H9 (cell line): Measurements from ENCODE around the gene NEURL3. TPM values are rescaled to one million over a fixed set of nuclear protein-coding genes. Genes with fewer than 3 reads are reported as not detected.

Experiments
- DNase-seq: peaks from one replicate; pipeline ENCODE4 v3.0.0-alpha.2; 2017
- H2AFZ ChIP-seq: one replicate; pipeline ENCODE4 v1.6.1; 2013; ENCODE audit warnings: mild to moderate bottlenecking, low read length, control low read depth, moderate library complexity
- H2AK5ac ChIP-seq: 2 replicates; pipeline ENCODE4 v1.6.1; 2013; ENCODE audit warnings: low read length, control low read depth, mixed read lengths; ENCODE audit not compliant: insufficient read length
- H2BK120ac ChIP-seq: one replicate; pipeline ENCODE4 v1.6.1; 2013; ENCODE audit warnings: low read depth, mild to moderate bottlenecking, low read length, control low read depth, inconsistent platforms; ENCODE audit not compliant: poor library complexity, severe bottlenecking
- H2BK12ac ChIP-seq: 2 replicates; pipeline ENCODE4 v1.6.1; 2013; ENCODE audit warnings: low read length, control low read depth, mixed read lengths, low read depth; ENCODE audit not compliant: insufficient read length
- H2BK15ac ChIP-seq: 2 replicates; pipeline ENCODE4 v1.6.1; 2013; ENCODE audit warnings: low read depth, low read length, control low read depth
- H2BK20ac ChIP-seq: one replicate; pipeline ENCODE4 v1.6.1; 2013; ENCODE audit warnings: low read depth, mild to moderate bottlenecking, low read length, control low read depth, inconsistent platforms; ENCODE audit not compliant: poor library complexity, severe bottlenecking
- H2BK5ac ChIP-seq: 2 replicates; pipeline ENCODE4 v1.6.1; 2013; ENCODE audit warnings: low read length, control low read depth, mixed read lengths; ENCODE audit not compliant: insufficient read length
- H3K14ac ChIP-seq: 2 replicates; pipeline ENCODE4 v1.6.1; 2013; ENCODE audit warnings: low read length, control low read depth; ENCODE audit not compliant: insufficient read depth
- H3K18ac ChIP-seq: 2 replicates; pipeline ENCODE4 v1.6.1; 2013; ENCODE audit warnings: low read depth, mild to moderate bottlenecking, mixed read lengths, low read length, control low read depth; ENCODE audit not compliant: insufficient read length
- H3K23ac ChIP-seq: 2 replicates; pipeline ENCODE4 v1.6.1; 2013; ENCODE audit warnings: low read length, control low read depth, mixed read lengths, low read depth; ENCODE audit not compliant: insufficient read length
- H3K23me2 ChIP-seq: 2 replicates; pipeline ENCODE4 v1.6.1; 2013; ENCODE audit warnings: low read depth, mild to moderate bottlenecking, mixed read lengths, low read length, control low read depth; ENCODE audit not compliant: insufficient read length, poor library complexity, severe bottlenecking
- H3K27ac ChIP-seq: 2 replicates; pipeline ENCODE4 v1.5.1; 2013; ENCODE audit warnings: low read length, control low read depth, mixed read lengths, low read depth; ENCODE audit not compliant: insufficient read length
- H3K27me3 ChIP-seq: 2 replicates; pipeline ENCODE4 v1.6.1; 2013; ENCODE audit warnings: low read length, control low read depth, inconsistent platforms; ENCODE audit not compliant: insufficient read depth
- H3K4ac ChIP-seq: 2 replicates; pipeline ENCODE4 v1.6.1; 2013; ENCODE audit warnings: low read depth, mild to moderate bottlenecking, control low read depth, inconsistent platforms, low read length, moderate library complexity
- H3K4me1 ChIP-seq: 2 replicates; pipeline ENCODE4 v1.6.1; 2013; ENCODE audit warnings: low read length, control low read depth, inconsistent platforms; ENCODE audit not compliant: insufficient read depth
- H3K4me2 ChIP-seq: 2 replicates; pipeline ENCODE4 v1.6.1; 2013; ENCODE audit warnings: low read length, control low read depth, mixed read lengths; ENCODE audit not compliant: insufficient read length, insufficient read depth
- H3K56ac ChIP-seq: 2 replicates; pipeline ENCODE4 v1.6.1; 2013; ENCODE audit warnings: low read depth, mild to moderate bottlenecking, mixed read lengths, low read length, control low read depth; ENCODE audit not compliant: insufficient read length
- H3K79me1 ChIP-seq: 2 replicates; pipeline ENCODE4 v1.6.1; 2013; ENCODE audit warnings: low read depth, mild to moderate bottlenecking, moderate library complexity, low read length, control low read depth, inconsistent platforms; ENCODE audit not compliant: insufficient read depth, poor library complexity, severe bottlenecking
- H3K79me2 ChIP-seq: 2 replicates; pipeline ENCODE4 v1.6.1; 2013; ENCODE audit warnings: low read length, control low read depth, inconsistent platforms; ENCODE audit not compliant: insufficient read depth
- H3K9ac ChIP-seq: 2 replicates; pipeline ENCODE4 v1.6.1; 2013; ENCODE audit warnings: low read length, control low read depth, mixed read lengths; ENCODE audit not compliant: insufficient read length; ENCODE audit errors: extremely low read depth
- H3K9me3 ChIP-seq: one replicate; pipeline ENCODE4 v1.6.1; 2013; ENCODE audit warnings: low read depth, low read length, inconsistent platforms; ENCODE audit not compliant: control insufficient read depth
- H3T11ph ChIP-seq: one replicate; pipeline ENCODE4 v1.6.1; 2013; ENCODE audit warnings: mild to moderate bottlenecking, low read length, control low read depth, inconsistent platforms
- H4K20me1 ChIP-seq: one replicate; pipeline ENCODE4 v1.6.1; 2013; ENCODE audit not compliant: control insufficient read depth, insufficient read length, insufficient read depth
- H4K5ac ChIP-seq: 2 replicates; pipeline ENCODE4 v1.6.1; 2013; ENCODE audit warnings: low read depth, mild to moderate bottlenecking, mixed read lengths, low read length, control low read depth; ENCODE audit not compliant: insufficient read length
- H4K8ac ChIP-seq: replicated peaks from 2 replicates; pipeline ENCODE4 v1.6.1; 2013; ENCODE audit warnings: low read length, control low read depth, mixed read lengths, low read depth; ENCODE audit not compliant: insufficient read length
- H4K91ac ChIP-seq: 2 replicates; pipeline ENCODE4 v1.6.1; 2013; ENCODE audit warnings: low read depth, mild to moderate bottlenecking, moderate library complexity, mixed read lengths, low read length, control low read depth; ENCODE audit not compliant: insufficient read length
- H3K27ac Mint-ChIP-seq, 3 experiments: 2 replicates in 2 of 3; 3 replicates in 1 of 3; pipeline ENCODE4 v1.8.0; 2020 to 2021; ENCODE audit warnings: mixed read lengths in 3 of 3, mild to moderate bottlenecking in 1 of 3, moderate library complexity in 1 of 3
- H3K27me3 Mint-ChIP-seq: 2 replicates; pipeline ENCODE4 v1.8.0; 2021; ENCODE audit warnings: low read depth, mild to moderate bottlenecking, moderate library complexity, mixed read lengths
- H3K36me3 Mint-ChIP-seq, 3 experiments: 2 replicates in 2 of 3; 3 replicates in 1 of 3; pipeline ENCODE4 v1.8.0; 2020 to 2021; ENCODE audit warnings: low read depth in 3 of 3, mixed read lengths in 3 of 3; ENCODE audit not compliant: insufficient read depth in 1 of 3
- H3K4me1 Mint-ChIP-seq, 2 experiments: 2 replicates each; pipeline ENCODE4 v1.8.0; 2020; ENCODE audit warnings: mixed read lengths in 2 of 2
- H3K4me3 Mint-ChIP-seq, 2 experiments: 2 replicates in 1 of 2; 3 replicates in 1 of 2; pipeline ENCODE4 v1.8.0; 2020 to 2021; ENCODE audit warnings: mild to moderate bottlenecking in 2 of 2, mixed read lengths in 2 of 2, moderate library complexity in 1 of 2
- H3K9me3 Mint-ChIP-seq, 2 experiments: 2 replicates in 1 of 2; 3 replicates in 1 of 2; pipeline ENCODE4 v1.8.0; 2020; ENCODE audit warnings: mild to moderate bottlenecking in 2 of 2, mixed read lengths in 2 of 2, moderate library complexity in 1 of 2
- WGBS: extraction: QIAGEN DNeasy Blood & Tissue Kit; methylation state at CpG from one replicate; pipeline ENCODE4 v1.1.7; 2013; ENCODE audit warnings: missing lambda C conversion rate, low lambda C conversion rate, mixed read lengths; ENCODE audit not compliant: insufficient read length; ENCODE audit errors: extremely low coverage; 5-methylcytosine and 5-hydroxymethylcytosine counted together
- total RNA-seq: library from RNA; stranded (reverse); gene quantifications from 2 replicates; pipeline ENCODE4 v1.2.1, GENCODE V29; 2021
- TF ChIP-seq, protein P1 (sequence below): fragments of 200-600 bp; sonication (generic); conservative IDR thresholded peaks from 3 replicates; pipeline ENCODE4 v1.8.0; 2021; ENCODE audit warnings: antibody characterized with exemption, mild to moderate bottlenecking

The NEURL3 gene
- total RNA-seq, 1 experiment from 2014 or later: not detected

DNA sequence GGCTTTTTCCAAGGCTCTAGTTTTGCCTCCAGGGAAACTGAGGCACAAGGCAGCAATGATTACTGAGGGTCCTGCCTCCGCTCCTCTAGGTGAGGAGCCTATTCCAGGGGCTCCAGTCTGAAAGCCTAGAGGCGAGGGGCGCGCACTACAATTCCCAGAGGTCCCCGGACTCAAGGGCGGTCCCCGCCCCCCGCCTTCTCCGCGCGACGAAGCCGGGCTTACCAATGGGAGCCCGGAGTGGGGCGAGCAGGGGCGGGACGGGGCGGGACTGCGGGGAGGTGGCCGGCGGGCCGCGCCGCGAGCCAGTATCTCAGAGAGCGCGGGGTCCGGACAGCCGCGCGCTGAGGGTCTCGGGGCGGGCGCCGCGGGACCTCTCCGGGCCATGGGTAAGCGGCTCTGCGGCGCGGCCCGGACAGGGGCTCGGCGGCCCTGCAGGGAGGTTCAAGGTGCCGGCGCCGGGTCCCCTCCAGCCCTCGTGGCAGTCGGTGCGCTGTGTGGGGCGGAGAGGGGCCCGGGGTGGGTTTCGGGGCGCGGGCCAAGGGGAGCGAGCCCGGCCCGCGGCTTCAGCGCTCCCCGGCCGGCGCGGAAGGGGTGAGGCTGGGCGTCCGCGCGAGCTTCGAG is 31.4 kb upstream of the NEURL3 start, which contains the start of gene ARID5A:
Gene ARID5A (plus strand): TSS at position 308 of the 621 bp plus-strand sequence. CDS start 75 bp downstream, at position 383.
- Histone ChIP-seq H3K14ac (peak within 1 kb of the TSS; percentile 45; the same call in 1 of the 2 replicates), H4K5ac (no peak within 1 kb of the TSS), H3T11ph (no peak within 1 kb of the TSS), H3K27ac (no peak within 1 kb of the TSS), H2BK120ac (no peak within 1 kb of the TSS), H3K4ac (no peak within 1 kb of the TSS), H4K20me1 (no peaks in the 10 kb centered on the region), H2BK15ac (no peak within 1 kb of the TSS), H3K4me1 (peaks cover 3% of the 10 kb centered on the region; the same call in 1 of the 2 replicates), H3K56ac (no peak within 1 kb of the TSS), H2AK5ac (no peak within 1 kb of the TSS), H2BK5ac (no peak within 1 kb of the TSS), H3K79me2 (no peaks in the 10 kb centered on the region), H2AFZ (peak within 1 kb of the TSS; percentile 74), H4K8ac (no peak within 1 kb of the TSS), H3K23ac (no peak within 1 kb of the TSS), H2BK12ac (peak within 1 kb of the TSS; percentile 74), H2BK20ac (no peak within 1 kb of the TSS), H3K23me2 (peaks cover 19% of the 10 kb centered on the region), H3K27me3 (peaks cover 12% of the 10 kb centered on the region; the same call in 1 of the 2 replicates), H4K91ac (no peak within 1 kb of the TSS), H3K9me3 (no peaks in the 10 kb centered on the region), H3K9ac (no peak within 1 kb of the TSS), H3K4me2 (peak within 1 kb of the TSS; percentile 83), H3K79me1 (no peaks in the 10 kb centered on the region), H3K18ac (no peak within 1 kb of the TSS)
- TF ChIP-seq, protein P1, sequence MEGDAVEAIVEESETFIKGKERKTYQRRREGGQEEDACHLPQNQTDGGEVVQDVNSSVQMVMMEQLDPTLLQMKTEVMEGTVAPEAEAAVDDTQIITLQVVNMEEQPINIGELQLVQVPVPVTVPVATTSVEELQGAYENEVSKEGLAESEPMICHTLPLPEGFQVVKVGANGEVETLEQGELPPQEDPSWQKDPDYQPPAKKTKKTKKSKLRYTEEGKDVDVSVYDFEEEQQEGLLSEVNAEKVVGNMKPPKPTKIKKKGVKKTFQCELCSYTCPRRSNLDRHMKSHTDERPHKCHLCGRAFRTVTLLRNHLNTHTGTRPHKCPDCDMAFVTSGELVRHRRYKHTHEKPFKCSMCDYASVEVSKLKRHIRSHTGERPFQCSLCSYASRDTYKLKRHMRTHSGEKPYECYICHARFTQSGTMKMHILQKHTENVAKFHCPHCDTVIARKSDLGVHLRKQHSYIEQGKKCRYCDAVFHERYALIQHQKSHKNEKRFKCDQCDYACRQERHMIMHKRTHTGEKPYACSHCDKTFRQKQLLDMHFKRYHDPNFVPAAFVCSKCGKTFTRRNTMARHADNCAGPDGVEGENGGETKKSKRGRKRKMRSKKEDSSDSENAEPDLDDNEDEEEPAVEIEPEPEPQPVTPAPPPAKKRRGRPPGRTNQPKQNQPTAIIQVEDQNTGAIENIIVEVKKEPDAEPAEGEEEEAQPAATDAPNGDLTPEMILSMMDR: peak; percentile 38; the same call in 1 of the 3 replicates
- H3K9me3 Mint-ChIP-seq: no peaks in the 10 kb centered on the region
- peak within 1 kb of the TSS; percentile 70 to 90 for H3K4me3 Mint-ChIP-seq
- peaks cover 36 to 47% of the 10 kb centered on the region in 2 experiments for H3K4me1 Mint-ChIP-seq
- no peaks in the 10 kb centered on the region for H3K36me3 Mint-ChIP-seq
- DNase-seq: peak; percentile 95
- no peak within 1 kb of the TSS for H3K27ac Mint-ChIP-seq
- peaks cover 58% of the 10 kb centered on the region for H3K27me3 Mint-ChIP-seq
- no CpG with 5 or more reads among the region's 69 CpGs for WGBS
